GM12891 (cell line): ENCODE data around the gene LRRC9.

Experiments used
- PAX5 ChIP-seq: IDR thresholded peaks from 2 replicates; pipeline ENCODE4 v1.6.1; 2011; ENCODE audit warnings: low read length, moderate library complexity, mild to moderate bottlenecking; ENCODE audit not compliant: insufficient read depth, severe bottlenecking
- POLR2A ChIP-seq: IDR thresholded peaks from 2 replicates; pipeline ENCODE4 v1.6.1; 2011; ENCODE audit warnings: low read depth, low read length, control low read depth
- POLR2AphosphoS5 ChIP-seq: IDR thresholded peaks from 2 replicates; pipeline ENCODE4 v1.6.1; 2011; ENCODE audit warnings: low read depth, low read length, control low read depth
- SPI1 ChIP-seq: IDR thresholded peaks from 2 replicates; pipeline ENCODE4 v1.6.1; 2011; ENCODE audit warnings: low read depth, low read length, control low read depth
- TAF1 ChIP-seq: IDR thresholded peaks from 2 replicates; pipeline ENCODE4 v1.6.1; 2011; ENCODE audit warnings: low read depth, low read length, control low read depth

- no peak for TF ChIP-seq POLR2A
- TF ChIP-seq SPI1: no peak
- no peak for TF ChIP-seq TAF1
- no peak for TF ChIP-seq POLR2AphosphoS5
- TF ChIP-seq PAX5: no peak
Observed at GRCh38 chr14:59964251-59965007, 44.5 kb downstream of the LRRC9 start.
